NT2/D1 (cell line): ENCODE data around the gene PARD3.

Experiments
- SUZ12 ChIP-seq: IDR thresholded peaks from 2 replicates; pipeline ENCODE4 v1.6.1; 2011; ENCODE audit not compliant: insufficient read length, insufficient read depth; ENCODE audit errors: extremely low read depth
- YY1 ChIP-seq: IDR thresholded peaks from 2 replicates; pipeline ENCODE4 v1.6.1; 2011; ENCODE audit not compliant: insufficient read length, insufficient read depth

GRCh38 chr10:34081347-34081743 is 733.8 kb downstream of the PARD3 start:
- no peak for TF ChIP-seq YY1
- no peak for TF ChIP-seq SUZ12
